ENCODE results near the gene DNM3.

DNM3 gene

DNA sequence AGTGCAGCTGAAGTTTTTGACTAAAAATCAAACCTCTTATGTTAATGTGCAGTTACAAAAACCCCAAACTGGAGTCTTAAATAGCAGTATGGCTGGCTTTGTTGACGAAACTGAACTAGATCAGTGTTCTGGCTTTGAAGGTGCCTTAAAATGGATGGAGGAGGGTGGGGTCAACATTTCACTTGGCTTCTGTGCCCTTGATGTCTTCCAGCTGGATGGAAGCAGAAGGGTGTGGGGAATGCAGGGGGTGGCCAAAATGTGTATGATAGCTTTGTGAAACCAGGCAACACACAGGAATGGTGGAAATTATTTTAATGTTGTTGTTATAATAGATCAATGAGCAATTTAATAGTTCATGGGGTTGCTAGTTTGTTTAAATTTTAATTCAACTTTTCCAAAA is 482.4 kb downstream of the DNM3 start:
- DNase-seq (ENCODE audit: low read depth, low spot score): no peak

DNA sequence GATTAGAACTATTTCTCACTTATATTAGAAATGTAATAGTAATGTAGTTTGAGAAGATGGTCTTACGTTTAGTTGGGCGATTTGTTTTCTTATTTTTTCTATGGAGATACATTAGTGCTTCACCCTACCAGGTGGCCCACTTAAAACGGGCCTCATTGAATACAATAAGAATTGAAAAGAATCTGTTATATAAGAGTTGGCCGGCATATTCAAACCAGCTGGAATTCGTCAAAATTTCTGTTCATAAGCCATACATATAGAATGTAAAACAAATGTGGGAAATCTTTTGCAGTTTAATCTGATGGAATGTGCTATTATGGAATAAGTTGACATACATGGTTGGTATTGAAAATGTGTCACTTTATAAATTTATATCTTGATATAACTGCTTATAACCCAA is 482.8 kb downstream of the DNM3 start:
- DNase-seq (ENCODE audit: low read depth, low spot score): no peak

DNA sequence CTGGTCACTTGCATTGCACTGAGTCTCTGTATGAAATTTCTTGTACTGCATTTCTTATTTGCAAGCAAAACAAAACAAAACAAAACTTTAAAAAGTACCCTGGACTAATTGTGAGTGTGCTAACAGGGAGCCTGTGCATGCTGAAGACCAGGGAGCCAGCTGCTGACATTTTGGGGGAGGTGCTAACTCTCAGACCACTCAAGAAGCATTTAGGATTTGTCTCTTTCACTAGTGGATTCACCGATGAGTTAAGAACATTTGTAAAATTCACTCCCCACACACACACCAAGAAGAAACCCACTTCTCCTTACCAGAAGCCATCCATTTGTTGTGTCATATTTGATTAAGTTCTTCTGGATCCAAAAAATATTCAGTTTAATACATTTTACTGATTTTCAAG is 483.5 kb downstream of the DNM3 start:
- no peak for DNase-seq (ENCODE audit: low read depth, low spot score)

DNA sequence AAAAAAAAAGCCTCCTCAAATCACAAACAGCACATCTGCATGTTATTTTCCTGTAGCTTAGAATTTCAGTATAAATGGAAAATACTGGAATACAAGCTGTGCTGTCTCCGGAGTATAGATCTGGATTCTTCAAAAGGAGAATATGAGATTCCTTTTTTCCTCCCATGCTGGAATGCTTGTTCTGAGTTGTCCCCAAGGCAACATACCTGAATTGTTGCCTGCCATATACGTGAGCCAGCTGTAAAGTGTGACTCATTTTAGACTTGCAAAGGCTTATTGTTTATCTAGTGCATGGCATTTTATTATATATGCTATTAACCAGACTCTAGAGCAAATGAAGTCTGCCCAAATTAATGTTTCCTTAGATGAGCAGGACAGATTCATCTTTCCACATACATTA is 484.2 kb downstream of the DNM3 start:
- no peak for DNase-seq (ENCODE audit: low read depth, low spot score)

DNA sequence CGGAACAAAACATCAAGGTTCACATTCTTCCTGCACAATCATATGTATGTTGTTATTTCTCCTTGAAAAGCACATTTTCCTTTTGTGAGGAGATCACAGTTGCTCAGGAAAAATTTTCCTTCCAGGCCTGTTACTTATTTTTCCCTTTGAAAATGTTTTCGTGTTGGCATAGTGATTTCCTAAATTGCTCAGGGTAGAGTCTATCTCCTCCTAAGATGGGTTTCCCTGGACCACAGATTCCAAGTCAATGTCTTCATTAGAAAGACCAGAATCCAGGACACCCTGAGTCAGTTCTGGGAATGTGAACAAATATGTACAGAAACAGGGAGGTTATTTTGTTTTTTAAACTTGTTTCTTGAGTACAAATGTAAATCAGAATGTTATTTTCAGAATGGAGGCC is 484.8 kb downstream of the DNM3 start:
- no peak for DNase-seq (ENCODE audit: low read depth, low spot score)

DNA sequence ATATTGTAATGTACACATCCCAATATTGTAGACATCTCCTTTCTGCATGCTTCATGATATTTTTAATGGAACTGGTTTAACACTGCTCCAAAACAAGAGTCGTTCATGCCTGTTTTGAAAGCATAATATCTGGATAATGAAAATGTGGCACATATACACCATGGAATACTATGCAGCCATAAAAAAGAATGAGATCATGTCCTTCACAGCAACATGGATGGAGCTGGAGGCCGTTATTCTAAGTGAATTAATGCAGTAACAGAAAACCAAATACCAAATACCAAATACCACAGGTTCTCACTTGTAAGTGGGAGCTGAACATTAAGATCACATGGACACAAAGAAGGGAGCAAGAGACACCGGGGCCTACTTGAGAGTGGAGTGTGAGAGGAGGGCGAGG is 487.0 kb downstream of the DNM3 start:
- no peak for DNase-seq (ENCODE audit: low read depth, low spot score)

DNA sequence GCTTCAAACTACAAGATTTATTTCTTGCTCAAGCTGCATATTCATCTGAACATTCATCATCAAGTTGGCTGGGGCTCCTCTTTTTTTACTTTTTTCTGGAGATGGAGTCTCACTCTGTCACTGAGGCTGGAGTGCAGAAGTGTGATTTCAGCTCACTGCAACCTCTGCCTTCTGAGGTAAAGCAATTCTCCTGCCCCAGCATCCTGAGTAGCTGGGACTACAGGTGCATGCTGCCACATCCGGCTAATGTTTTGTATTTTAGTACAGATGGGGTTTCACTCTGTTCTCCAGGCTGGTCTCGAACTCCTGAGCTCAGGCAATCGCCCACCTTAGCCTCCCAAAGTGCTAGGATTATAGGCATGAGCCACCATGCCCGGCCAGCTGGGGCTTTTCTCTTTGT is 490.9 kb downstream of the DNM3 start:
- DNase-seq (ENCODE audit: low read depth, low spot score): no peak

DNA sequence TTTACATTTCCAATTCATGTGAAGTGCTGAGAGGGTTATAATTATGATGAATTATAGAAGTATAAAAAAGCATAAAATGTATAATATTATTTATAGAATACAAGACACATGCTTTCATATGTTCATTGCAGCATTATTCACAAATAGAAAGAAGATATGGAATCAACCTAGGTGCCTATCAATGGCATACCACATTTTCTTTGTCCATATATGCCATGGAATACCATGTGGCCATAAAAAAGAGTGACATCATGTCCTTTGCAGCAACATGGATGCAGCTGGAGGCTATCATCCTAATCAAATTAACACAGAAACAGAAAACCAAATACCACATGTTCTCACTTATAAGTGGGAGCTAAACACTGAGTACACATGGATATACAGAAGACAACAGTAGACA is 494.1 kb downstream of the DNM3 start:
- no peak for DNase-seq (ENCODE audit: low read depth, low spot score)

DNA sequence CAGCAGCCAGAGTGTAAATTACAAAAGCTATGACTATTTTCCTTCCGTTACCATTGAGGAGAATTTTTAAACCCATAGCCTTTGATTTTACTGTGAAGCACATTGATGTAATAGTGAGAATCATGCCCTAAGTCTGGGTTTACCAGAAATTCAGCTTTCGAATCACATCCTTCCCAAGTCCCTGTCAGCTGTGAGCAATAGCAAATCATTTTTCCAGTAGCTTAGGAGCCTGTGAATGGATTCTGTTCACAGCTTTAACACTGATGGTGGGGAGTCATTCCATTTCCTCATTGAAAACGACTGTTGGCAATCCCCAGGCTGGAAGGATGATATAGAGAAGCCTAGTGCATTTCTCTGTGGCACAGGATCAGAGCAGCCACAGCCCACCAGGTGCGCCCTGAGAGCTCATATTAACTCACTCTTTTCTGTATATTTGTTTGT is 497.0 kb downstream of the DNM3 start:
- DNase-seq (ENCODE audit: low read depth, low spot score): no peak

DNA sequence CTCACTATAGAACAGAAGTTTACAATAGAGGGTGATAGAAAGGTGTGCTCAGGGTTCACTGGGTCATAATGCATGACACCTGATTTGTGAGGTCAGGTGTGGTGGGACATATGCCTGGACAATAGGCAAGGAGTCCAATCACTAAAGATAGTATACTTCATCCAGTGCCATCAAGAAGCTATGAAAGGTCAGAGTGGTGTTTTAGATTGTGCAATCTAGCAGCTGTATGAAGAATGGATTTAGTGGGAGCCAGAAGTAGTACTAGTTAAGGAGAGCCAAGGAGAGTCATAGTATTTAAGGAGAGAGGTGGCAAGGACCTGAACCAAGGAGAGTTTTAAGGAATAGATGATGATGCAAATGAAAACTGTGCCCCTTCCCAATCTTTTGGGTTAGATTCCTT is 498.5 kb downstream of the DNM3 start:
- no peak for DNase-seq (ENCODE audit: low read depth, low spot score)

DNA sequence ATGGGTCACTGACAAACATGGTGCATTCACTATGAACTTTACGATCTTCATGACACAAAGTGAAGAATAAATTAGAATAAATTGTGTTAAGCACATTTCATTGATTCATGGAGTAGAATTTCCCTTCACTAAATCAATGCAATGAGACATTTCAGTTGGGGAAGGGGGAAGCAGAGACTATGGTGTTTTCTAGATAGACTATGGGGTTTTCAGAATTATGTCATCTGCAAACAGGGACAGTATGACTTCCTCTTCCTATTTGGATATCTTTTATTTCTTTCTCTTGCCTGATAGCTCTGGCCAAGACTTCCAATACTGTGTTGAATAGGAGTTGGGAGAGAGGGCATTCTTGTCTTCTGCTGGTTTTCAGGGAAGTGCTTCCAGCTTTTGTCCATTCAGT is 499.2 kb downstream of the DNM3 start:
- no peak for DNase-seq (ENCODE audit: low read depth, low spot score)

DNA sequence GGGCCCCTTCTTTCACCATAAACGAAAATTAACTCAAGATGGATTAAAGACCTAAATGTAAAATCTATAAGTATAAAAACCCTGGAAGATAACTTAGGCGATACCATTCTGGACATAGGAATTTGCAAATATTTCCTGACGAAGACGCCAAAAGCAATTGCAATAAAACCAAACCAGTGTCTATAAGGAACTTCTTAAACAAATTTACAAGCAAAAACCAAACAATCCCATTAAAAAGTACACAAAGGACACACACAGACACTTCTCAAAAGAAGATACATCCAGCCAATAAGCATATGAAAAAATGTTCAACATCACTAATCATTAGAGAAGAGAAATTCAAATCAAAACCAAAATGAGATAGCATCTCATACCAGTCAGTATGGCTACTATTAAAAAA is 500.4 kb downstream of the DNM3 start:
- DNase-seq (ENCODE audit: low read depth, low spot score): no peak

DNA sequence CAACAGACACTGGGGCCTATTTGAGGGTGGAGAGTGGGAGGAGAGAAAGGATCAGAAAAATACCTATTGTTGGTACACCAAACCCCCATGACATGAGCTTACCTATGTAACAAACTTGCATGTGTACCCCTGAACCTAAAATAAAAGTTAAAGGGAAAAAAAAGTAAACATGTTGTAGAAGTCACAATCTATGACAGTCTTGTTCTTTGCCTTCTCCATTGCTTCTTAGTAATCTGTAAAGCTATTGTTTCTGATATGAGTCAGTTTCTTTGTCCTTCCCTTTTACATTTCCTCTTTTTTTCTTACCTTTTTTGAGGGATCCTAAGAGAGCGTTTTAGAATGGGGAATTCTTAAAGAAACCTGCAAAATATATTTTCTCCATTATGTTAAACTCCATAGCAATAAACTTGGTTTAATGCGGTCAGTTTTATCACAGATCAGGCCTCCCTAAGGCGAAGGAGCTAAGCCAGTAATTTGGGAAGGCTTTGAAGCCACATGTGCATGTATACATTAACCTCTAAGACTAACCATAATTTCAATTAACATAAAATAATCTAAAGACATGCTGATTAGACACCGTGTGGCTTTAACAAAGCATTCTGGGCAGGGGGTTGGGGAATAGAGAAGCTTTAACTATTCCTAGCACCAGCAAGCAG is 501.4 kb downstream of the DNM3 start:
- no peak for DNase-seq (ENCODE audit: low read depth, low spot score)

DNA sequence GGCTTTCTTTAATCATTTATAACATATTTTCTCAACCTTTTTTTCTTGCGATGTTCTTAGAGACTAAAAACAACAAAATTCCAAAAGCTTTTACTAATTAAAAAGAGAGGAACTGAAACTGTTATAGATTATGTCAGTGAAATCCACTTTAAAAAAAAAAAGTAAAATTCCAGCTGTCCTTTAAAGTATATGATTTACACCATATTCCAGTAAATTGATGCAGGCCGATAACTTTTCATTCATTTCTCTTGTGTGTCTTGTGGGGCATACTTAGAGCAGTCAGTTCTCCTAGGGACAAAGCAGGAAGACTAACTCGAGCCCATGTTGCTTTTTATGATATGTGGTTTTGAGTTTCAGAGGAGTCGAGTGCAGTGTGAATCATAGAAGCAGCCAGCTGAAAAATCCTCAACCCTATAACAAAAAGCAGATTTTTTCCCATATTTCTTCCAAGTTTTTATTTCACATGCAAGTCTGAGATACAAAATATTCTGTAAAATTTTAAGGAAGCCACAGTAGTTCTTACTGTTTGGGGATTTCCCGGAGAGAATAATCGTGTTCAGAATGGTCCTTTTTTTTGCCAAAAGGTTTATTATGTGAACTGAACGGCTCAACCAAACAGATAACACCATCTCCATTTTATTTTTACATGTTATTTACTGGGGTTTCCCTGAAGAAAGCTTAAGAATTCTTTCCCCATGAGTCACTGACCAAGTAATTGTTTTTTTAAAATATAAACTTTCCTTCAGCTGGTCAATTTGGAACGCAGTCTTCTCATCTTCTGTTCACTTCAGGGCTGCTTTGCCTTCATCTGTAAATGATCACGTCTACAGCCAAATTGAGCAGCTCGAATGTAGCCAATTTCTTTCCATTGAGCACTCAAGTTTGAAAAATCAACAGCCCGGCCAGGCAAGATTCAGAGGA is 502.2 kb downstream of the DNM3 start:
- no peak for DNase-seq (ENCODE audit: low read depth, low spot score)

DNA sequence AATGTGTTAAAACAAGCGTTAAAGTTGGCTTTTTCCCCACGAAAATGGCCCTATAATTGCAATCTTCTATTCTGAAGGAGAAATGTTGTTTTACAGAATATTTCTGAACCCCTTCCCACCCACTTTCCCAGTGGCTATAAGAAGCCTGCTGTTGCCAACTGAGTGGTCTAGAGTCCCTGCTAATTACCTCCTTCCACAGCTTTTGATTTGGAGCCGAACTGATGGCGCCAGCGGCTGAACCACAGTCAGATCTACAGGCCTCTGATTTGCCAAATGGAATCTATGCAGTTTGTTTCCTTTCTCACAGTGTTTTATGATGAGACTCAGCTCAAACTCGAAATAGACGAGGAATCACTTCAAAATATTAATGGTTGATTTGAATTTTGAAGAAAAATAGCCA is 503.1 kb downstream of the DNM3 start:
- no peak for DNase-seq (ENCODE audit: low read depth, low spot score)

DNA sequence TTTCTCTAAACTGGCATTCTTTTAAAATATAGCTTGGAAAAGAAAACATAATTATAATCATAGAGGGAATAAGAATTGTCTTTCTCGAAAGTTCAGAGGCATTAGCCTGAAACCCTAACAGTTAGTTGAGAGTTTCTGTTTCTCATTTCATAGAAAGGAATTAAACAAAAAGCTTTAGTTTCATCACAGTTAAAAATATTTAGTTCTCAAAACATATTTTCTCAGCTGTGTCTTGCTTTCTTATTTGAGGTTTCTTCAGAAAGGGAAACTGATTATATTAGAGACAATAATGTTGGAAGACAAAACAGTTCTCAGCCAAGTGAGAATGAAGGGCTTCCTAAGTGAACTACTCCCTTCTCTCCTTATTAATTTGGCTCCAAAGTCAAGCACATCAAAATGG is 503.8 kb downstream of the DNM3 start:
- DNase-seq (ENCODE audit: low read depth, low spot score): no peak

DNA sequence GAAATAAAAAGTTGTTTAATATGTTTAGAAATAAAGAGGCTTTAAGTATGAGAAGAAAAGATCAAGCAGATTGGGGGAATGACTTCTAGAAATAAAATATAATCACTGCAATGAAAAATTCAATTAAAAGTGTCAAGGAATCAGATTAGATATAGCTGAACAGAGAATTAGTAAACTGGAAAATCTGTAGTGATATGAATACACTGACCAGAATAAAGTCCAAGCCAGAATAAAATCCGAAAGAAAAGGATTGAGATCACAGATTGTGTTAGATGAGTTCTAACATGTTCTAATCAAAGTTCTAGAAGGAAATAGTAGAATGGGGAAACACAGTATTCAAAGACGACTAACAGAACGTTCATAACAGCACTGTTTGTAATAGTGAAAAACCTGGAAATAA is 506.1 kb downstream of the DNM3 start:
- no peak for DNase-seq (ENCODE audit: low read depth, low spot score)

DNA sequence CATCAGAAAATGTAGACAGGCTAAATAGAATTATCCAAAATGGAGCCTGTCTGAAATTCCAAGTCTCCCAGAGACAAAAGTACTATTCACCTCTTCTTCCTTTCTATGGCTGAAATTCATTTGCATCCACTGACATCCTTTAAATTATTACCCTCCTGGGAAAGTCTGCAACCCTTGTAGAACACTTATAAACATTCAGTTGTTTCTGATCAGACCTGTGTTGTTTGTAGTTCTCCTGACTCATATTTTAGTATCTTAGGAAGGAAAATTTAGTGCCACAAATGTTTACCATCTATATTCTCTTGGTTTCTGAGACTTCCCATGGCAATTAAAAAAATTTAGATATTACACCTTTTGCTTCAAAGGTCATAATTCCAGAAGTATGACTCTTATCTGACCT is 509.6 kb downstream of the DNM3 start:
- no peak for DNase-seq (ENCODE audit: low read depth, low spot score)

DNA sequence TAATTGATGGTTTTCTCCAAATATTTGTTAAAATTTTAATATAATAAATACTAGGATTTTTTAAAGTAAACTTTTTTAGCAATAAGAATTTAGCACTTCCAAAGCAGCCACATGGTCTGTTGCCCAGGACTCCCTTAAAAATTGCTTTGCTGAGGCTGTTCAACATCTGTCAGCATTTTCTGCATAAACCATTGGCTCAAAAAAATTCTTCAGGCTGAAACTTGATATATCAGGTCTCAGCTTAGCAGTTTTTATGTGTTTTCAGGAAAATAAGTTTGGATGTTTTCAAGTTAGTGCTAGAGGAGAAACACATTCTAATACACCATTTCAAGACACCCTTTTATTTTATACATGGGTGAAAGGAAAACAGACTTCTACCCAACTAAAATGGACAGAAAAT is 510.0 kb downstream of the DNM3 start:
- no peak for DNase-seq (ENCODE audit: low read depth, low spot score)

DNA sequence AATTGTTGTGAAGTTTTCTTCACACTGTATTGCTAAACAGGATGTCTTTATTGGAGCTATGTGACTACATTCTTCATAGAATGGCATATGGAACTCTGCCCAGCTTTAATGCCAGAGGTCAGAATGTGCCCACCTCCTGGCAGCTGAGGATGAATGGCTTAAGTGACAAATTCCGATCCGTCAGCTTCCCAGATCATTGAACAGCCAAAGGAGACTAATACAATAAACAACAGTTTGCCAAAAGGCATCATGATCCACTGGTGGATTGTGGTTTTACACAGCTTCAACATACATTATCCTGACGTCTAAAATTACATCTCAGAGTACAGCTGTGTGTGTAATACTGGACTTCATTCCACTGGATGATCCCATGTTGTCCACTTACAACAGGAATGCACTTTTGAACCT is 510.5 kb downstream of the DNM3 start:
- no peak for DNase-seq (ENCODE audit: low read depth, low spot score)

DNA sequence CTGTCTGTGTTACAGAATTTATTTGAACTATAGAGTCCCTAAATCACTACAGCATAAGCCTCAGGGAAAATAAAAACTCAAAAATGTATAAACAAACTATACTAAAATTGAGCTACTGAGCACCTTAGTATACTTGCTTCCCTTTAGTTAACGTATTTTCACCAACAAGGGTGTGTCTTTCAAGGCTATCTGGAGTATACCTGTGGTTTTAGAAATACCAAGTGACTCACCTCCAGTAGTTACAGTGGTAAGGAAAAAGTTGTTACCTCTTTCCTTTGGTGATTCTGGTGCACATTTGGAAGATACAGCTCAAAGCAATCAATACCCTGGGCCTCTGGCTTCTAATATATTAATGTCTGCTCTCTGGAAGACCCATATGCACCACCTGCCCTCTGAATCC is 511.1 kb downstream of the DNM3 start:
- DNase-seq (ENCODE audit: low read depth, low spot score): no peak

DNA sequence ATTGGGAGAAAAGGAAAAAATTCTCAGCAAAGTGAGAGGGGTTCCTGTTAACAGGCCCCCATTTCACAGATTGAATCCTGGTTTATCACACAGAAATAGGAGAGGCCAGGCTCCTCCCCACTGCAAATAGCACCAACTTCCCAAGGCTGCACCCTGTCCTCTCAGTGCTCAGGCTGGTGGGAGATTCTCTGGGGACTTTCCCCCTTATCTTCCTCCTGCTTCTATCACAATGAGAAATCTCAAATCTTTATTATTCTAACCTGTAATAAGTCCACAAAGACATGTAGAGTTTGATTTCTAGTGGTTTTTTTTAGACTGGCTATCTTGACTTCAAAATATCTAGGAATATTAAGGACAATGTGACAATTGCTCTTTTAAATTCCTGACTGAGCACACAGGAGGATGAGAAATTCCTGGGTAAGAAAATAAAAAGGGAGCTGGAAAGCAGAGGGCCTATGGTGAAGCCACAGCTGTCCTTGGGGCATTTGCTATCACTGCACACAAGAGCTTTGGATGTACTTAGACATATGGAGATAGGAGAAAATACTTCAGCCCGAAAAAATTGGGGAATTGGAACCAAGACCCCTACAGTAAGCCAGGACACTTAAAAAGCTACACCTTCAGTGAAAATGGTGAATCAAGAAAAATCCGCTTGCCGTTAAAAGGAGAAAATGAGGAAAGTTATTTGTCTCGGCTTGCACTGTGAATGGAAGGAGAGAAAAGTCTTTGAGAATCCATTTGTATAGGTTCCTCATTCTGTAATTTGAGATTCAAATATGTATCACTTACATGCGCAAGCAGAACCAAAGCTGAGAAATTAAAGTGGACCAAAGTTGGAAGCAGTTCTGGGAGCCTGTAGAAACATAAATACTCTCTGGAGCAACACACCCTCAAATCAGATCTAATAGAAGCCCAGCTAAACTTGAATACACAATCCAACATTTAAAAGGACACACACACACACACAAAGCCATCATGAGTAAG is 513.3 kb downstream of the DNM3 start:
- no peak for DNase-seq (ENCODE audit: low read depth, low spot score)

All from smooth muscle cell of the brain vasculature (primary cell).